ENCODE measurements around the gene SPINT1.

DNA sequence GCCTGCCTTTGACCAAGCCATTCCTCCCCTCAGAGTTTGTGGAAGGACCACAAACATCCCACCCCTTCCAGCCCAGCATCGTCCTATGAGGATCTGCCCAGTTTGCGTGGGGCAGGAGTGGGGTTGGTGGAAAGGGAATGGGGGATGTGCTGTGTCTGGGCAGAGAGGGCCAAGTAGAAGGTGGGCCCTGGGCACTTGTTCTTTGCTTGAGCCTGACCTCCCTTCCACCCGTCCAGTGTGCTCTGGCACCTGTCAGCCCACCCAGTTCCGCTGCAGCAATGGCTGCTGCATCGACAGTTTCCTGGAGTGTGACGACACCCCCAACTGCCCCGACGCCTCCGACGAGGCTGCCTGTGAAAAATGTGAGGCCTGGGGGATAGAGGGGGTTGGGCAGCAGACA is 10.3 kb downstream of the SPINT1 start:
- TF ChIP-seq CTCF (IDR thresholded peaks at IDR 0.05 in 8 of 11, conservative IDR thresholded peaks at IDR 0.05 in 3 of 11) (no peak), POLR2A (IDR thresholded peaks at IDR 0.05) (no peak)
